ENCODE data around the gene PTOV1. TPM values are rescaled to one million over a fixed set of nuclear protein-coding genes. Genes with fewer than 3 reads are reported as not detected.
A peak's percentile ranks its signal among the peaks of the same experiment; 100 is the strongest.

The PTOV1 gene
- total RNA-seq, 1 experiment from 2014 or later, result 89.9 TPM

- no peak for DNase-seq (ENCODE audit: low read depth)
These were observed 22.9 kb downstream of the PTOV1 start for GRCh38 chr19:49873834-49874233.

GRCh38 chr19:49874503-49875157 lies 23.7 kb downstream of the PTOV1 start:
- no peak for DNase-seq (ENCODE audit: low read depth)

- DNase-seq (ENCODE audit: low read depth), result no peak
These were observed 24.2 kb downstream of the PTOV1 start for GRCh38 chr19:49875177-49875576.

- DNase-seq (ENCODE audit: low read depth), result peak; percentile 48
These were observed 25.0 kb downstream of the PTOV1 start for GRCh38 chr19:49875857-49876421.

- peak; percentile 97 for DNase-seq (ENCODE audit: low read depth)
These were observed 25.6 kb downstream of the PTOV1 start for GRCh38 chr19:49876422-49877019.

GRCh38 chr19:49877020-49877878 lies 26.3 kb downstream of the PTOV1 start, which contains the start of the genes AKT1S1 and TBC1D17:
TSS of gene AKT1S1 (minus strand) at chr19:49877355. CDS start at chr19:49873295, 4,060 bp downstream.
TSS of gene TBC1D17 (plus strand) at chr19:49877702. CDS start at chr19:49877724, 22 bp downstream.
- DNase-seq (ENCODE audit: low read depth), result peak; percentile 100

GRCh38 chr19:49877879-49878743 lies 27.2 kb downstream of the PTOV1 start:
- peak; percentile 97 for DNase-seq (ENCODE audit: low read depth)

GRCh38 chr19:49878744-49879070 lies 27.7 kb downstream of the PTOV1 start:
- no peak for DNase-seq (ENCODE audit: low read depth)

- DNase-seq (ENCODE audit: low read depth), result no peak
These were observed 28.4 kb downstream of the PTOV1 start for GRCh38 chr19:49879243-49879963.

- DNase-seq (ENCODE audit: low read depth), result no peak
These were observed 29.4 kb downstream of the PTOV1 start for GRCh38 chr19:49880162-49880869.

GRCh38 chr19:49881186-49881585 lies 30.2 kb downstream of the PTOV1 start:
- no peak for DNase-seq (ENCODE audit: low read depth)

- DNase-seq (ENCODE audit: low read depth), result no peak
These were observed 30.9 kb downstream of the PTOV1 start for GRCh38 chr19:49881672-49882394.

GRCh38 chr19:49882643-49883042 lies 31.7 kb downstream of the PTOV1 start:
- DNase-seq (ENCODE audit: low read depth), result no peak

- no peak for DNase-seq (ENCODE audit: low read depth)
These were observed 32.1 kb downstream of the PTOV1 start for GRCh38 chr19:49883094-49883493.

GRCh38 chr19:49884109-49884508 lies 33.1 kb downstream of the PTOV1 start:
- no peak for DNase-seq (ENCODE audit: low read depth)

GRCh38 chr19:49884760-49885159 lies 33.8 kb downstream of the PTOV1 start:
- DNase-seq (ENCODE audit: low read depth), result no peak

- no peak for DNase-seq (ENCODE audit: low read depth)
These were observed 36.2 kb downstream of the PTOV1 start for GRCh38 chr19:49887037-49887664.

- no peak for DNase-seq (ENCODE audit: low read depth)
These were observed 36.9 kb downstream of the PTOV1 start for GRCh38 chr19:49887665-49888509.
